ENCODE measurements around the gene CASKIN2.

The CASKIN2 gene, protein sequence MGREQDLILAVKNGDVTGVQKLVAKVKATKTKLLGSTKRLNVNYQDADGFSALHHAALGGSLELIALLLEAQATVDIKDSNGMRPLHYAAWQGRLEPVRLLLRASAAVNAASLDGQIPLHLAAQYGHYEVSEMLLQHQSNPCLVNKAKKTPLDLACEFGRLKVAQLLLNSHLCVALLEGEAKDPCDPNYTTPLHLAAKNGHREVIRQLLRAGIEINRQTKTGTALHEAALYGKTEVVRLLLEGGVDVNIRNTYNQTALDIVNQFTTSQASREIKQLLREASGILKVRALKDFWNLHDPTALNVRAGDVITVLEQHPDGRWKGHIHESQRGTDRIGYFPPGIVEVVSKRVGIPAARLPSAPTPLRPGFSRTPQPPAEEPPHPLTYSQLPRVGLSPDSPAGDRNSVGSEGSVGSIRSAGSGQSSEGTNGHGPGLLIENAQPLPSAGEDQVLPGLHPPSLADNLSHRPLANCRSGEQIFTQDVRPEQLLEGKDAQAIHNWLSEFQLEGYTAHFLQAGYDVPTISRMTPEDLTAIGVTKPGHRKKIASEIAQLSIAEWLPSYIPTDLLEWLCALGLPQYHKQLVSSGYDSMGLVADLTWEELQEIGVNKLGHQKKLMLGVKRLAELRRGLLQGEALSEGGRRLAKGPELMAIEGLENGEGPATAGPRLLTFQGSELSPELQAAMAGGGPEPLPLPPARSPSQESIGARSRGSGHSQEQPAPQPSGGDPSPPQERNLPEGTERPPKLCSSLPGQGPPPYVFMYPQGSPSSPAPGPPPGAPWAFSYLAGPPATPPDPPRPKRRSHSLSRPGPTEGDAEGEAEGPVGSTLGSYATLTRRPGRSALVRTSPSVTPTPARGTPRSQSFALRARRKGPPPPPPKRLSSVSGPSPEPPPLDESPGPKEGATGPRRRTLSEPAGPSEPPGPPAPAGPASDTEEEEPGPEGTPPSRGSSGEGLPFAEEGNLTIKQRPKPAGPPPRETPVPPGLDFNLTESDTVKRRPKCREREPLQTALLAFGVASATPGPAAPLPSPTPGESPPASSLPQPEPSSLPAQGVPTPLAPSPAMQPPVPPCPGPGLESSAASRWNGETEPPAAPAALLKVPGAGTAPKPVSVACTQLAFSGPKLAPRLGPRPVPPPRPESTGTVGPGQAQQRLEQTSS (N-terminal part only)

DNA sequence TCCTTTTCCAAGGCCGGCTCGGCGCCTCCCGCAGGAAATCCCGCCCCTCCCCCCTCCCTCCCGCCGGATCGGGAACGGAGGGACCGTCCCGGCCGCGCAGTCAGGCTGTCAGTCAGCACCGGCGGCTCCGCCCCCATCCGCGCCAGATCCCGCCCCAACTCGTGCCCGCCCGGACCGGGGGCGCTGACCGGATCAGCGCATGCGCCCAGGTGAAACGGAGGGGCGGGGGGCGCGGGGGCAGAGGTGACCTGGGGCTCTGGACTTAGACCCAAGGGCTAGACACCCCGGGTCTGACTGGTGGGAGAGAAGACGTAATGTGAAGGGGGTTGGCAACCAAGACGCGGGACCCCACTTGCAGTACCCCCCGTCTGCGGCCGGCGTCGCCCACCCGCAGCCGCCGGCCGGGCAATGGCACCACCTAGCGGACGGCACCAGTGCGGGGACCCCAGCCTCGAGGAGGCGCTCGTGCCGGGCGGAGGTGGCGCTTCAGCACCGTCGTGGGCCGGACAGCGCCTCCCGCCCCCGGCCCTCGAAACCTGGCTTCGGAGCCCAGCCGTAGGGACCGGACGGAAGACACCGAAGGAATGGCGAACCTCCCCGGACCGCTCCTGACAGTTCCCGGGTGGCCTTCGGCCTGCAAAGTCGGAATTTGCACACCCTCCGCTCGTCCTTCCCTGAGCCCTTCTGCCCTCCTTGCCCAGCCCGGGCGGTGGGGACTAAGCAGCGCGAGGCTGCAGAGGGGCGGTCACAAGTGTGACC lies at the start of gene CASKIN2:
Gene CASKIN2, minus strand, starts transcription at position 42 of the 759 bp plus-strand sequence. CDS start 1,733 bp downstream, outside the sequence.
- DNase-seq: peak; percentile 92

DNA sequence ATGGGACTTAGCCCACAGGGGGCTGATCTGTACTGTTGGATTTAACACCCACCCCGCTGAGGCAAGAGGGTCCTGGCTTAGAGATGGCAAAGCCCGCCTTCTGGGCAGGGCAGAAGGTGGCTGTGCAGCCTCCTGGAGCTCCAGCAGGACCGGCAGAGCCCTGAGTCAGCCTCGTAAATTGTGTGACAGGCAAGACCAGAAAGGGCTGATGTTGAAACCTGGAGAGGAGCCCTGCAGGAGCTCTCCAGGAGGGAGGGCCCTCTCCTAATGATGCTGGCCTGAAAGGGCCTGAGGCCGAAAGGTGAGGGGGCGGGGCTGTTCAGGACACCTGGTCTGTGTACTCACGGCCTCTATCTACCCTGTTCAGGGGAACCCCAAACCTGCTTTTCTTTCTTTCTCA lies 49.7 kb upstream of the CASKIN2 start:
- DNase-seq: peak; percentile 65

DNA sequence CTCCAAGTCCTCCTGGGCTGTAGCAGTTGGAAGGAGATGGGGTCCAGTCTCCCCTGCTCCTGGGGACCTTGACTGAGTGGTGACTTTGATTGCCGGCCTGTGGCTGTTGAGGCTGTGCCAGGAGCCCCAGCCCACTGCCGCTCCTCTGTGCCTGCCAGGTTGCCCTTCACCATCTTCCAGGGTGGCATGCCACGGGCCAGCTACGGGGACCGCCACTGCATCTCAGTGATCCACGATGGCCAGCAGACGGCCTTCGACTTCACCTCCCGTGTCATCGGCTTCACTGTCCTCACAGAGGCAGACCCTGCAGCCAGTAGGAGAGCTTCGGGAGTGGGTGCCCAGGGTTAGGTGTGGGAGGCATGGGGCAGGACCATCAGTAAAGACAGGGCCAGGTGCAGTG lies 48.9 kb upstream of the CASKIN2 start:
- no peak for DNase-seq

DNA sequence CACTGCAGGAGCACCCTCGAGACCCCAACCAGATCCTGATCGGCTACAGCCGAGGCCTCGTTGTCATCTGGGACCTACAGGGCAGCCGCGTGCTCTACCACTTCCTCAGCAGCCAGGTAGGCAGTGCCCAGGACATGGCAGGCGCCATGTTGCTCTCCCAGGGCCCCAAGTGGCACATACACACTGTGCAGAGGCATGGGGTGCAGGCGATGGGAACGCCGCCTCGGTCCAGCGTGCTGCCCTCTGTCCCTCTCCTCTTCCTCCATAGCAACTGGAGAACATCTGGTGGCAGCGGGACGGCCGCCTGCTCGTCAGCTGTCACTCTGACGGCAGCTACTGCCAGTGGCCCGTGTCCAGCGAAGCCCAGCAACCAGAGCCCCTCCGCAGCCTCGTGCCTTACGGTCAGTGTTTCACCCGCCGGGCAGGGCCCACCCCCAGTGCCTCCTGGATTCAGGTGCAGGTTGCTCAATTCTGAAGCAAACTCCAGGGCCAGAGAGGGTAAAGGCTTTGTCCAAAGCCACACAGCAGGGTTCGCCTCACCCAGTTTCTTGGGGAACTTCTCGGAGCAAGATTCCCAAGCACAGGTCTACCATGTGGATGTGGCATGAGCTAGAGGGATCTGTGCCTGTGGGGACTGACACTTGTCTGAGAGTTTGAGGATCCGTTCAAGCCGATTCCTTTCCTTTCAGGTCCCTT lies 47.9 kb upstream of the CASKIN2 start:
- DNase-seq: no peak

DNA sequence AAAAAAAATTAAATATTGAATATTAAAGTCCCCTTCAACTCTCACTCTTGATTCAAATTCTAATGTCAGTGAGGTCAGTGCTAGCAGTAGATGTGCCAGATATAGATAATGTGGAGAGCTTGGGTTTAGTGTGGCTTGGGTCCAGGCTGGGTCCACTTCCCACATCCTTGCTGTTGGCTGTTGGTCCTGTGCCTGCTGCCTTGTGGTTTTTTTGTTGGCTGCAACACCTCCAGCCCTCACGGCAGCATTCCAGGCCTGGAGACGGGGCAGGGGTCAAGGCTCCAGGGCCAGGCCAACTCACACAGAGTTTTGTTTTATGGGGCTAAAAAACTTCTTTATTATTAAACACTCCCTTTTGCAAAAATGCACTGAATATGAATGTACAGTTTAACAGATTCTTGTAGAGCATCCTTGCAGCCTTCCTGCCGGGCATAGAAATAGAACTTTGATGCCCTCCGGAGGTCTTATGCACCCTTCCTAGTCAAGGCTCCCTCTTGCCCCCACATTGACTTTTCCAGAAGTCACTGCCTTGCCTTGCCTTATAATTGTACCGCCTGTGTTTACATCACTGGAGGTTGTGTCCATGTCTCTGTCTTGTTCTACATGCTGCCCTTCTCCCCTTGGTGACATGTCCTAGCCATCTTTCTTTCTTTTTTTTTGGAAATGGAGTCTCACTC lies 46.7 kb upstream of the CASKIN2 start:
- DNase-seq: peak; percentile 73

DNA sequence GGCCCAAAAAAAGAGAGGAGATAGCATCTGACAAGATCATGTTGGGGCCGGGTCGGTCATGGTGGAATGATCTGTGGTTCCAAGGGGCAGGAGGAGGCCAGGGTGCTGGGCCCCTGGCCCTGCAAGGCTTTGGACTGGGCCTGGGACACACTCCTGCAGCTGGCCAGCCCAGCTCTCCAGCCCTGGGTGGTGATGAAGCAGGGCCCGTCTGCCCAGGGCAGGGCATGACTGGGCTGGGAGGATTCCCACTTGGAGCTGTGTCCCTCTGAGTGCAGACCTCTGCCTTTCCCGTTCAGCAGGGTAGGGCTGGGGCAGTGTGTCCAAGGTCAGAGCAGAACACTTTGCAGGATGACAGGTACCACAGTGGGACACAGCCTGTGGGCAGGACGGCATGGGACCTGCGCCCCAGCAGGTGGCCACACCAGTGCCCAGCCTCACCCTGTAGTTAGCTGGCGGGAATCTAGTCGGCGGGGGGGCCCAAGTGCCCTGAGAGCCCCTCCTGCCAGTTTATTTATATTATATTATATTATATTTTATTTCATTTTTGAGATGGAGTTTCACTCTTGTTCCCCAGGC lies 44.7 kb upstream of the CASKIN2 start:
- no peak for DNase-seq

DNA sequence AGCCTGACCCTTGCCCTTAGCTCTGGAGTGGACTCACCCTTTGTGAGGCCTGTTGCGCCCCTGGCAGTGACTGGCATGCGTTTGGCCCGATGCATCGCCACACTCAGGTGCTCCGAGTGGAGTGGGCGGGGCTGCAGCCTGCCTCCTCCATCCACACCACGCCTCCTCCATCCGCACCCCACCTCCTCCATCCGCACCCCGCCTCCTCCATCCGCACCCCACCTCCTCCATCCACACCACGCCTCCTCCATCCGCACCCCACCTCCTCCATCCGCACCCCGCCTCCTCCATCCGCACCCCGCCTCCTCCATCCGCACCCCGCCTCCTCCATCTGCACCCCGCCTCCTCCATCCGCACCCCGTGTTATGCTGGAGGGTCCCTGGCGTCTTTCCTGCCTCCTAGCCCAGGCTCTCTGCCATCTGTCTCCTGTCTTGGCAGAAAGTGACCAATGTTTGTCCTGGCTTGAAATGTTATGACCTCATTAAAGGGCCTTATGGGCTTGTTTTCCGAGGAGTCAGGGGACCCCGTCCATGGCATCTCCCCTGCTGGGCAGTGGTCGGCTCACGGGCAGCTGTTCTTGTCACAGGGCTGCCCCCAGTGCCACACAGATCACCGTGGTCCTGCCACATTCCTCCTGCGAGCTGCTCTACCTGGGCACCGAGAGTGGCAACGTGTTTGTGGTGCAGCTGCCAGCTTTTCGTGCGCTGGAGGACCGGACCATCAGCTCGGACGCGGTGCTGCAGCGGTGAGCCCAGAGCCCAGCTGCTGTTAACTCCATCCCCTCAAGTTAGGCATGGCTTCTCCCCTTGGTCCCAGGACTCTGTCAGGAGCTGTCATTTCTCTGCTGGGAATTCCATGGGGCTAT lies 43.6 kb upstream of the CASKIN2 start:
- no peak for DNase-seq

DNA sequence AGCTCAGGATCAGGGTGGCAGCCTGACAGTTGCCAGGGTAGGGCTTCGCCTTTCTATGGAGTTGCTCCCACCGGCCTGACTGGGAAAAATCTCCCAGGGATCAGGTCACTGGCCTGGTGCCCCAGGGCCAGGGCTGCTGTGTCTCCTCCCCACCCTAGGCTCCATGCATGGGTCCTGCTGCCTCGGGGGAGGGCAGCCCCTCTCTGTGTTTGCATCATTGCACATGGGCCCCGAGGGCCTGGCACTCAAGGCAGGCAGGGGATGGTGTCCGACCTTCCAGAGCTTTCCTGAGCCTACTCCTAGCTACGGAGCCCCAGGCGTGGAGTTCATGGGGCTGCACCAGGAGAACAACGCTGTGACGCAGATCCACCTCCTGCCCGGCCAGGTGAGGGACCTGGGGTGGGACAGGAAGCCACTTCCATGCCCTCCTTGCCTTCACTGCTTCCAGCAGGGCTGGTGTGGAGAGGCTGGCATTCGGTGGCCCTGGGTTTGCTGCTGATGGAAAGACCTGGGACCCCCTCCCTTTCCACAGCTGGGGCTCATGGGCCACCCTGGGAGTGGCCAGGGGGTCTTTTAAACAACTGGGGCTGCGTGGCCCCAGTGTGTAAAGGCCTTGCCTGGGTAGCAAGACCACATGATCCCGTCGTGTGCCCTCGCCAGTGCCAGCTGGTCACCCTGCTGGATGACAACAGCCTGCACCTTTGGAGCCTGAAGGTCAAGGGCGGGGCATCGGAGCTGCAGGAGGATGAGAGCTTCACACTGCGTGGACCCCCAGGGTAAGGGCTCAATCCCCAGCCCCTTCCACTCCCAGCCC lies 42.7 kb upstream of the CASKIN2 start:
- DNase-seq: no peak

DNA sequence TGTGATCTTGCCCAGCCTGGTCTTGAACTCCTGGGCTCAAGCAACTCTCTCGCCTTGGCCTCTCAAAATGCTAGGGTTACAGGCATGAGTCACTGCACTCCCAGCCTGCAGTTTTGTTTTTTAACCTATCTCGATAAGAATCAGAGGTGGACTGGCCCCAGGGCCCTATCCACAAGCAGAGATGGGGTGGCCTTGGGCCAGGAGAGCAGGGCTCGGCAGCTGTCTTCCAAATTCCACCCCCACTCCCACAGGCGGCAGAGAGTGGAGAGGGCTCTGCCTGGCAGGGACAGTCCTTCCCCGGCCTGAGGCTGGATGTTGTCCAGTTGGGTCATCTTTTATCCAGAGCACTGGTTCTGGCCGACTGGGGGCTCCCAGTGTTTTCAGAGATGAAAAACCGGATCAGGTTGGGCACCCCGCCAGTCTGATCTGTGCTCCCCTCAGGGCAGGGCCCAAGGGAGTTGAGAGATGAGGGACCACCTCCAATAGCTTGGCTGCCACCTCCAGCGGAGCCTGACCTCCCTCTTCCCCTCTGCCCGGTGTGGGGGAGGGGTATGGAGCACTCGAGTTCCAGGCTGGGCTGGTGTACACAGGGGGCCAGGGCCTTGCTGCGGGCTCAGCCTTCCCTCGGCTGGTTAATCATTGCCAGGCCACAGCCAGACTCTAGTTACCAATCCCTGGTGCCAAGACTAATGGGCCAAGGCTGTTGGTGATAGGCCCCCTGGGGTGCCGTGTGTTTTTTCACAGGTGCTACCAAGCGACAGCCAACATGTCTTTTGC lies 41.9 kb upstream of the CASKIN2 start:
- DNase-seq: peak; percentile 82

DNA sequence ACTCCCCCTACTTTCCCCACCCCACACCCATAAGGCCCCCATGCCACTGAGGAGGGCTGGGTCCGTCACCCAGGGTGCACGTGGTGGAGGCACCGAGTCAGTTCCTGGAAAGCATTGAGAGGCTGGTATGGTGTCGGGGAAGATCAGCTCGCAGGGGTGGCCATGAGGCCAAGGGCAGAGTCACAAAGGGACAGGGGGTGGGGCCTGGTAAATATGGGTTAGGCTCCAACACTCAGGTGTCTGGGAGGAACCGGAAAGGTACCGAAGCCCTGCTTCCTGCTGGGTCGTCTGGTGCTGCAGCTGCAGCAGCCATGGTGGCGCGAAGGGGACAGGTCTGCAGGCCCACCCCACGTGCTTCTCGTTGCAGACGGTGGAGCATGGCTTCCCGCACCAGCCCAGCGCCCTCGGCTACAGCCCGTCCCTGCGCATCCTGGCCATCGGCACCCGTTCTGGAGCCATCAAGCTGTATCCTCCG lies 40.4 kb upstream of the CASKIN2 start:
- DNase-seq: no peak

DNA sequence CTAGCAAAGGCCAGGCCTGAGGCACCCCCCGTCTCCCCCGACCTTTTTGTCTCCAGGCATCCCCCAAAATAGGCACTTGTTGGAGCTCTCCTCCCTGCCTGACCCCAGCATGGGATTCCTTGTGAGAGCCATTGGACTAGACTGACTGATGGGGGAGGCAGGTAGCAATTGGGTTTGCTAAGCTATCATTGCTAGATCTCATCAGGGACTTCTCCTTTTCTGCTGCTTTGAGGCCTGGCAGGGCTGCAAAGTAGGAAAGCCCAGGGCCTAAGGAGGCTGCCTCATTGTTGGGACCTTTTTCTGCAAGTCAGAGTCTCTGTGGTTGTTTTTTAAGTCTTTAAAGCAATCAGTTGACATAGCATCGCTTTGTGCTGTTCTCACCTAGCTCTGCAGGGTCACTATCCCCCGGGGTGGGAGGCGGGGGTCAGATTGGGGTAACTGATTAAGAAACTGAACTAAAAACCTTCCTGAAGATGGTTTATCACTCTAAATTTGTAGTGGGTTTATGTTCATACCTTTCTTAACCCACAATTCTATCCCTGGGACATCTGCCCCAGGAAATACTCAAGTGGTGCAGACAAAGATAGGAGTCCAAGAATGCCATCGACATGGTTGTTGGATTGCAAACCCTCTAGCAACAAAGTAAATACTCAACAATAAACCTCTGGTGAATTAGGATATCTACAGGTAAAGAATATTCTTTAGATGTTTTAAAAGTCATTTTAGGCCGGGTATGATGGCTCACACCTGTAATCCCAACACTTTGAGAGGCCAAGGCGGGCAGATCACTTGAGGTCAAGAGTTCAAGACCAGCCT lies 38.2 kb upstream of the CASKIN2 start:
- DNase-seq: no peak

DNA sequence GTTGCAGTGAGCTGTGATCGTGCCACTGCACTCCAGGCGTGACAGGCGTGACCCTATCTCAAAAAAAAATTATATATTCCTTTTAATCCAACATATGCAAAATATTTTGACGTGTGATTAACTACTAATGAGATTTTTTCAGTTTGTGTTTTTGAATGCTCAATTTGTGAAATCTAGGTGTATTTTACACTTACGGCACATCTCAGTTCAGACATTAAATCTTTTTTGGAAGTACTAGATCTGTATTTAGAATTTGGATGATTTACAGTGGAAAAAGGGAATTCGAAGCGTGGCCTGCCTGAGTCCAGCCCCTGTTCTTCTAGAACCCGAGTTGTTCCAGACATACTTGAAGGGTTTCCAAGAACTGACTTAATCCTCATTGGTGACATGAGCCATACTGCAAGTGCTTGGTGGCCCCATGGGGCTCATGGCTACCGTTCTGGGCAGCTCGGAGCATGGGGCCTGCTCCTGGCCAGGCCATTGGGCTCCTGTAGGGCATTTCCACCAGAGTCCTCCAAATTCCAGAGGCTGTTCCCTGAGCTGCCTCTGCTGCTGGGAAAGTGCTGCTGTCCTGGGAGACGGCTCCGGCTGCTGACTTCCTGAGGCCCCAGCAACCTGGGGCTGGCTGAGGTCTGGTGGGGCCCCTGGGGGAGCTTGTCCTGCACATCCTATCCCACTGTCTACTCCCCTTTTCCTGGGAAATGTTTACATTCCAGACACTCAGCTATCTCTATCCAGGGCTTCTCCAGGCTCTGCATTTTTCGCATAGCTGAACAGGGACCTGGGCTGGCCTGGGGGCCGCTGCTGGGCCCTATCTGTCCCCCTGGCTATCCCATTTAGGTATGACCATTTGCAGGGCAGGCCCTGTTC lies 37.3 kb upstream of the CASKIN2 start:
- peak; percentile 53 for DNase-seq

DNA sequence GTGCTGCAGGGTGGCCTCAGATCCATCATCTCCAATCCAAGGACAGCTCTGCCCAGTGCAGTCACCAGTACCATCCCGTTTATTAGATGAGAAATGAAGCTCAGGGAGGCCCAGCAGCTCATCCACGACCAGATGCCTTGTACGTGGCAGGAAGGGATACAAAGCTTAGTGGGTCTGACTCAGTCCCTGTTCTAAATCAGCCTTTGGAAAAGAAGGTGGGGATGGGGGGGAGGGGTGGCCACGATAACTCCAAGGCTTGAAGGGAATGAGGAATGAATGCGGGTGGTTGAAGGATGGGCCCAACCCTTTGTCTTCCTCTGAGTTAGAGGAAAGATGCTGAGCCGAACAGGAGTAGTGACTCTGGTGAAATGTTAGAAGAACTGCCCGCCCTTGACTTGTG lies 35.9 kb upstream of the CASKIN2 start:
- DNase-seq: no peak

DNA sequence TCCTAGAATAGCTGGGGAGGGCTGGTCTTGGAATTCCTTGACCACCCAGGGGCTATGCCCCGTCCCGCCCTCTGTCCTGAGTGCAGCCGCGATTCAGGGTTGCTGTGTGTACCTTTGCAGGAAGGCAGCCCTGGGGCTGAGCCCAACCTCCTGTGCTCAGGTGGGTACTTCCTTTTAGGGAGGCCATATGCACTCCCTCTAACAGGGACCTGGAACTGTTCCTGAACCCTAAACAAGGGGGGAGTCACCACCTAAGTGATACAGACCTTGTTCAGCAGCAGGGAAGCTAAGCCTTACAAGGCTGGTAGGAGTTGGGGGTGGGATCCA lies 34.8 kb upstream of the CASKIN2 start:
- no peak for DNase-seq

DNA sequence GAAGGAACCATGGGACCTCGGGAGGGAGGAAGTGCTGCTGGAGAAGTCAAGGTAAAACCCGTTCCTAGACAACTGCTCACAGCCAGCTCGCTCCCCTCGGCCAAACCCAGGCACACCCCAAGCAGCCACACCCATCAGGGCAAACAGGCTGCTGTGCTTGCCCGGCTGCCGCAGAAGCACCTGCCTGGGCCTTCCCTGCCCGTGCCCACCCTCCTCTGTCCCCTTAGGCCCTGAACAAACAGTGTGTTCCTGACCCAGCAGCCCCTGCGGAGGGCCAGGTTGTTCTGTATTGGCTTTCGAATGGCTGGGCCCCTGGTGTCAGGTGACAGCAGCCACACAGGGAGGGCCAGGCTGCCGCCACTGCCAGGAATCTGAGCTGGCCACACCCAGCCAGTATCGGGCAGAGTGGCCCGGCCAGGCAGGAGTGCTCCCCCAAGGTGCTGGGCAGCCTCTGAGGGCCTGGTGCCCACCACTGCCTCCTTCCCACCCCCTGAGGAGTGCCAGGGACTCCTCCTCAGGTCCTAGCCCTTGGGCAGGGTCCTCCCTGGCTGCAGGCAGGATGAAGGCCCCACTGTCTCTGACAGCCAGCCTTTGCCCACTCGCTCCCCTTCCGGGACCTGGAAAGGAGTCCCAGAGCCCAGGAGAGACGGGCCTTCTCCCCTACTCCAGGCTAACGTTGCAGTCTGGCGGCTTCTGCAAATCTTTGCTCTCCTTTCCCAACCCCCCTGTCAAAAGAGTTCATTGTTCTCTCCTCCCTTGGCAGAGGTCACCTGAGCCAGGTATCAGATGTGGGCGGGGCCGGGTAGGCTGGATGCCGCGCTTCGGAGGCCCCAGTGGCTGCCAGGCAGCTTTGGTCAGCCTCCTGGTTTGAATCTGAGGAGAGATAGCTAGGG lies 34.2 kb upstream of the CASKIN2 start:
- no peak for DNase-seq

Data from EL (cell line).